ENCODE results near the gene ATP1A3. TPM values are rescaled to one million over a fixed set of nuclear protein-coding genes. Genes with fewer than 3 reads are reported as not detected.

The ATP1A3 gene
- total and polyA plus RNA-seq, 12 donors, result 0.11 to 35.0 (median 5.7) TPM; not detected in 1

- Histone ChIP-seq H3K27ac (no peak overlapping the region), H3K36me3 (replicated peaks in 1 of 2) (no peaks in the 10 kb centered on the region), H3K4me1 (replicated peaks in 1 of 2) (no peaks in the 10 kb centered on the region), H3K9me3 (replicated peaks in 1 of 3) (no peaks in the 10 kb centered on the region), H3K27me3 (no peaks in the 10 kb centered on the region), H3K4me3 (no peak overlapping the region)
- no peak for DNase-seq
- 80 to 89% (median 87%) methylated on average over 4 of the region's 4 CpGs for WGBS, 4 donors
- intact Hi-C loops (cut with DNase I), result no loop called here
- TF ChIP-seq CTCF (IDR thresholded peaks at IDR 0.05) (no peak), POLR2A (IDR thresholded peaks at IDR 0.05) (no peak)
Measured at GRCh38 chr19:42023943-42024260, 29.9 kb upstream of the ATP1A3 start.

GRCh38 chr19:42023121-42023942 lies 29.3 kb upstream of the ATP1A3 start:
- no peaks in the 10 kb centered on the region for H3K9me3 ChIP-seq (replicated peaks in 1 of 3)
- no peak overlapping the region for H3K4me3 ChIP-seq
- 73 to 80% (median 78%) methylated on average over 17 of the region's 17 CpGs for WGBS, 4 donors
- no peak overlapping the region for H3K27ac ChIP-seq
- DNase-seq, result no peak
- intact Hi-C loops (cut with DNase I), result no loop called here
- H3K36me3 ChIP-seq (replicated peaks in 1 of 2), result no peaks in the 10 kb centered on the region
- H3K4me1 ChIP-seq (replicated peaks in 1 of 2), result no peaks in the 10 kb centered on the region
- no peaks in the 10 kb centered on the region for H3K27me3 ChIP-seq
- TF ChIP-seq CTCF (IDR thresholded peaks at IDR 0.05) (no peak), POLR2A (IDR thresholded peaks at IDR 0.05) (no peak)

- Histone ChIP-seq H3K9me3 (replicated peaks in 1 of 3) (no peaks in the 10 kb centered on the region), H3K36me3 (replicated peaks in 1 of 2) (no peaks in the 10 kb centered on the region), H3K27ac (no peak overlapping the region), H3K4me3 (no peak overlapping the region), H3K4me1 (replicated peaks in 1 of 2) (no peaks in the 10 kb centered on the region), H3K27me3 (no peaks in the 10 kb centered on the region)
- 67 to 82% (median 71%) methylated on average over 5 of the region's 5 CpGs for WGBS, 4 donors
- DNase-seq, result no peak
- intact Hi-C loops (cut with DNase I), result no loop called here
- TF ChIP-seq CTCF (IDR thresholded peaks at IDR 0.05), result no peak
- TF ChIP-seq POLR2A (IDR thresholded peaks at IDR 0.05), result no peak
Measured at GRCh38 chr19:42022616-42023015, 28.6 kb upstream of the ATP1A3 start.

GRCh38 chr19:42021185-42021584 lies 27.2 kb upstream of the ATP1A3 start:
- DNase-seq, result no peak
- TF ChIP-seq POLR2A (IDR thresholded peaks at IDR 0.05), result no peak
- no peak for TF ChIP-seq CTCF (IDR thresholded peaks at IDR 0.05)
- H3K27ac ChIP-seq, result no peak overlapping the region
- no peaks in the 10 kb centered on the region for H3K9me3 ChIP-seq (replicated peaks in 1 of 3)
- intact Hi-C loops (cut with DNase I), result no loop called here
- H3K4me1 ChIP-seq (replicated peaks in 1 of 2), result no peaks in the 10 kb centered on the region
- H3K36me3 ChIP-seq (replicated peaks in 1 of 2), result no peaks in the 10 kb centered on the region
- no peaks in the 10 kb centered on the region for H3K27me3 ChIP-seq
- 77 to 82% (median 77%) methylated on average over 15 of the region's 15 CpGs for WGBS, 4 donors
- H3K4me3 ChIP-seq, result no peak overlapping the region

All from adrenal gland (tissue), 12 donors.